Activated T-helper 17 cell treated with anti-CD3 and anti-CD28 coated beads, Interleukin-2, amount 50 U/mL, for 72 hours (primary cell): ENCODE results near the gene C3AR1. TPM values are rescaled to one million over a fixed set of nuclear protein-coding genes. Genes with fewer than 3 reads are reported as not detected.
A peak's percentile ranks its signal among the peaks of the same experiment; 100 is the strongest.
"Not testable (repeated sequence)": the region's sequence is repeated elsewhere in the genome, so short reads cannot be mapped to it uniquely, and the experiment has no call there.

Experiments
- ATAC-seq: fragments of 150-1000 bp; cut with Tn5 transposase; replicated peaks from 2 replicates; pipeline ENCODE4 v1.10.0; 2021; ENCODE audit warnings: mild to moderate bottlenecking, moderate library complexity
- H3K27ac Mint-ChIP-seq: one replicate; pipeline ENCODE4 v1.8.0; 2022; ENCODE audit warnings: mixed read lengths
- H3K27me3 Mint-ChIP-seq: one replicate; pipeline ENCODE4 v1.8.0; 2022; ENCODE audit warnings: mixed read lengths
- H3K36me3 Mint-ChIP-seq: one replicate; pipeline ENCODE4 v1.8.0; 2022; ENCODE audit warnings: low read depth, mild to moderate bottlenecking, mixed read lengths
- H3K4me1 Mint-ChIP-seq: one replicate; pipeline ENCODE4 v1.8.0; 2022; ENCODE audit warnings: mixed read lengths
- H3K4me3 Mint-ChIP-seq: one replicate; pipeline ENCODE4 v1.8.0; 2022; ENCODE audit warnings: mild to moderate bottlenecking, mixed read lengths
- H3K9me3 Mint-ChIP-seq: one replicate; pipeline ENCODE4 v1.8.0; 2022; ENCODE audit warnings: mixed read lengths
- total RNA-seq, 2 donors: library from RNA; stranded (reverse); gene quantifications; one replicate each; pipeline ENCODE4 v1.2.3, GENCODE V29; 2022

Gene C3AR1
- total RNA-seq, 2 donors from 2014 or later = 6.4 to 7.3 TPM

GRCh38 chr12:8078398-8078797, 12.2 kb upstream of the C3AR1 start:
- Mint-ChIP-seq H3K27ac (peak overlapping the region; percentile 97), H3K36me3 (peaks cover 6% of the 10 kb centered on the region), H3K9me3 (no peaks in the 10 kb centered on the region), H3K27me3 (no peaks in the 10 kb centered on the region), H3K4me1 (peaks cover 19% of the 10 kb centered on the region), H3K4me3 (peak overlapping the region; percentile 93)
- peak; percentile 18 for ATAC-seq

- Mint-ChIP-seq H3K4me3 (peak overlapping the region; percentile 93), H3K27me3 (no peaks in the 10 kb centered on the region), H3K27ac (peak overlapping the region; percentile 33), H3K9me3 (no peaks in the 10 kb centered on the region), H3K36me3 (peaks cover 2% of the 10 kb centered on the region), H3K4me1 (peaks cover 14% of the 10 kb centered on the region)
- ATAC-seq = no peak
These were observed 11.0 kb upstream of the C3AR1 start for GRCh38 chr12:8077207-8077606.

GRCh38 chr12:8076366-8076765, 10.2 kb upstream of the C3AR1 start:
- H3K36me3 Mint-ChIP-seq = no peaks in the 10 kb centered on the region
- no peak for ATAC-seq
- no peak overlapping the region for H3K4me3 Mint-ChIP-seq
- H3K27ac Mint-ChIP-seq = no peak overlapping the region
- no peaks in the 10 kb centered on the region for H3K9me3 Mint-ChIP-seq
- H3K4me1 Mint-ChIP-seq = peaks cover 14% of the 10 kb centered on the region
- H3K27me3 Mint-ChIP-seq = no peaks in the 10 kb centered on the region

- no peaks in the 10 kb centered on the region for H3K36me3 Mint-ChIP-seq
- peaks cover 14% of the 10 kb centered on the region for H3K4me1 Mint-ChIP-seq
- H3K4me3 Mint-ChIP-seq = no peak overlapping the region
- H3K27me3 Mint-ChIP-seq = no peaks in the 10 kb centered on the region
- H3K27ac Mint-ChIP-seq = no peak overlapping the region
- no peak for ATAC-seq
- no peaks in the 10 kb centered on the region for H3K9me3 Mint-ChIP-seq
These were observed 9.8 kb upstream of the C3AR1 start for GRCh38 chr12:8075935-8076334.

GRCh38 chr12:8071820-8072219, 5.7 kb upstream of the C3AR1 start:
- H3K27me3 Mint-ChIP-seq, H3K27ac Mint-ChIP-seq, H3K4me3 Mint-ChIP-seq, ATAC-seq, H3K9me3 Mint-ChIP-seq, H3K36me3 Mint-ChIP-seq: not testable (repeated sequence)
- H3K4me1 Mint-ChIP-seq = peaks cover 12% of the 10 kb centered on the region

- no peak for ATAC-seq
- Mint-ChIP-seq H3K4me1 (peaks cover 31% of the 10 kb centered on the region), H3K9me3 (no peaks in the 10 kb centered on the region), H3K36me3 (no peaks in the 10 kb centered on the region), H3K27ac (no peak overlapping the region), H3K4me3 (peak overlapping the region; percentile 60), H3K27me3 (no peaks in the 10 kb centered on the region)
These were observed 3.4 kb upstream of the C3AR1 start for GRCh38 chr12:8069582-8069981.

- Mint-ChIP-seq H3K4me3 (peak overlapping the region; percentile 80), H3K27ac (no peak overlapping the region), H3K4me1 (peaks cover 27% of the 10 kb centered on the region), H3K9me3 (no peaks in the 10 kb centered on the region), H3K36me3 (no peaks in the 10 kb centered on the region), H3K27me3 (no peaks in the 10 kb centered on the region)
- no peak for ATAC-seq
These were observed 2.0 kb downstream of the C3AR1 start for GRCh38 chr12:8064131-8064530.

GRCh38 chr12:8058506-8058905, 7.7 kb downstream of the C3AR1 start:
- Mint-ChIP-seq H3K36me3 (peaks cover 23% of the 10 kb centered on the region), H3K27ac (no peak overlapping the region), H3K9me3 (no peaks in the 10 kb centered on the region), H3K27me3 (no peaks in the 10 kb centered on the region), H3K4me3 (no peak overlapping the region), H3K4me1 (peaks cover 10% of the 10 kb centered on the region)
- no peak for ATAC-seq

- Mint-ChIP-seq H3K36me3 (peaks cover 29% of the 10 kb centered on the region), H3K4me1 (peaks cover 10% of the 10 kb centered on the region), H3K9me3 (no peaks in the 10 kb centered on the region), H3K4me3 (peak overlapping the region; percentile 0), H3K27me3 (no peaks in the 10 kb centered on the region), H3K27ac (peak overlapping the region; percentile 22)
- peak; percentile 88 for ATAC-seq
These were observed 8.3 kb downstream of the C3AR1 start for GRCh38 chr12:8057839-8058238.

GRCh38 chr12:8057306-8057705, 8.9 kb downstream of the C3AR1 start:
- Mint-ChIP-seq H3K27ac (peak overlapping the region; percentile 22), H3K9me3 (no peaks in the 10 kb centered on the region), H3K27me3 (no peaks in the 10 kb centered on the region), H3K4me1 (peaks cover 10% of the 10 kb centered on the region), H3K4me3 (peak overlapping the region; percentile 0), H3K36me3 (peaks cover 35% of the 10 kb centered on the region)
- ATAC-seq = no peak

- Mint-ChIP-seq H3K27me3 (no peaks in the 10 kb centered on the region), H3K9me3 (no peaks in the 10 kb centered on the region), H3K4me1 (peaks cover 6% of the 10 kb centered on the region), H3K36me3 (peaks cover 57% of the 10 kb centered on the region), H3K27ac (peak overlapping the region; percentile 16), H3K4me3 (no peak overlapping the region)
- ATAC-seq = no peak
These were observed 11.3 kb downstream of the C3AR1 start for GRCh38 chr12:8054816-8055215.

GRCh38 chr12:8052679-8053078, 13.5 kb downstream of the C3AR1 start:
- Mint-ChIP-seq H3K27ac (no peak overlapping the region), H3K4me1 (peaks cover 17% of the 10 kb centered on the region), H3K36me3 (peaks cover 78% of the 10 kb centered on the region), H3K4me3 (no peak overlapping the region), H3K27me3 (no peaks in the 10 kb centered on the region), H3K9me3 (no peaks in the 10 kb centered on the region)
- ATAC-seq = no peak

- peaks cover 14% of the 10 kb centered on the region for H3K4me1 Mint-ChIP-seq
- no peaks in the 10 kb centered on the region for H3K9me3 Mint-ChIP-seq
- ATAC-seq = no peak
- peaks cover 97% of the 10 kb centered on the region for H3K36me3 Mint-ChIP-seq
- no peak overlapping the region for H3K4me3 Mint-ChIP-seq
- H3K27ac Mint-ChIP-seq = peak overlapping the region; percentile 41
- no peaks in the 10 kb centered on the region for H3K27me3 Mint-ChIP-seq
These were observed 15.4 kb downstream of the C3AR1 start for GRCh38 chr12:8050600-8051250.

- peak; percentile 84 for ATAC-seq
- Mint-ChIP-seq H3K4me1 (peaks cover 14% of the 10 kb centered on the region), H3K4me3 (peak overlapping the region; percentile 39), H3K9me3 (no peaks in the 10 kb centered on the region), H3K36me3 (peaks cover 97% of the 10 kb centered on the region), H3K27ac (peak overlapping the region; percentile 81), H3K27me3 (no peaks in the 10 kb centered on the region)
These were observed 17.3 kb downstream of the C3AR1 start for GRCh38 chr12:8048906-8049305.

GRCh38 chr12:8047842-8048241, 18.3 kb downstream of the C3AR1 start:
- Mint-ChIP-seq H3K4me1 (peaks cover 14% of the 10 kb centered on the region), H3K4me3 (no peak overlapping the region), H3K36me3 (peaks cover 97% of the 10 kb centered on the region), H3K27ac (no peak overlapping the region), H3K27me3 (no peaks in the 10 kb centered on the region), H3K9me3 (no peaks in the 10 kb centered on the region)
- ATAC-seq = no peak
